HG03457 (cell line): ENCODE results near the gene ARMC5.
"Not testable (repeated sequence)": the region's sequence is repeated elsewhere in the genome, so short reads cannot be mapped to it uniquely, and the experiment has no call there.

Source experiments
- ATAC-seq: cut with Tn5 transposase; IDR thresholded peaks from one replicate; pipeline ENCODE4 v1.9.1; 2021; ENCODE audit warnings: moderate number of reproducible peaks; ENCODE audit not compliant: unreplicated experiment

ARMC5 gene

DNA sequence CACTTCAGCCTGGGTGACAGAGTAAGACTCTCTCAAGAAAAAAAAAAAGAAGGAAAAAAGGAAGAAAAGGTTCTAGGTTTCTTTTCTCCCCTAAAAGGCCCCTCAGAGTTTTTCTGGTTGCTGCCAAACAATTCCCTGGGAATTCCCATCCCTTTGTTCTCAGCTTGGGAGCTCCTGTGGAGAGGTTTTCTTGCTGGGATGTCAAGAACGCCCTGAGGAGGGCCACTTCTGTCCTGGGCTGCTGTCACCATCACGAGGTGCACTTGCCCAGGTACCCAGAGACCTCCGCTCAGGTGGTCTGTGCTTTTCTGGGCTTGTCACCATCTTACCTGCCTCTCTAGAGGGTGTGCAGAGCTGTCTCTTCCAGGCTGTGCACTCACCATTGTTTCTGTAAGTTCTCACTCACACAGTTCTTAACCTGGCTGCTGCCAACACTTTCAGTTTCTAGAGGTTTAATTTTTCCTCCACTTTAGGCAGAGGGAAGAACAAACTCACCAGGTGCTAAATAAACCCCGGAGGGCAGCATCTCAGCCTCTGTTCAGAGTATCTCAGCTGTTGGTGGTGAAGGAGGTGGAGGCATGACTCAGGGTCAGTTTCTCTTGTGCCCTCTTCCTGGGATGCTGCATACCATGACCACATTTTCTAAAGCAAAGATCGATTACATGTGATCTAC is 28.8 kb upstream of the ARMC5 start:
- no peak for ATAC-seq

GRCh38 chr16:31435341-31436220 is 23.7 kb upstream of the ARMC5 start:
- ATAC-seq = no peak

GRCh38 chr16:31436221-31437045 is 22.9 kb upstream of the ARMC5 start:
- ATAC-seq = no peak

- ATAC-seq = no peak
Observed at GRCh38 chr16:31438414-31438813, 20.9 kb upstream of the ARMC5 start.

GRCh38 chr16:31439023-31439422 is 20.3 kb upstream of the ARMC5 start:
- not testable (repeated sequence) for ATAC-seq

- ATAC-seq = no peak
Observed at GRCh38 chr16:31439519-31439918, 19.8 kb upstream of the ARMC5 start.

DNA sequence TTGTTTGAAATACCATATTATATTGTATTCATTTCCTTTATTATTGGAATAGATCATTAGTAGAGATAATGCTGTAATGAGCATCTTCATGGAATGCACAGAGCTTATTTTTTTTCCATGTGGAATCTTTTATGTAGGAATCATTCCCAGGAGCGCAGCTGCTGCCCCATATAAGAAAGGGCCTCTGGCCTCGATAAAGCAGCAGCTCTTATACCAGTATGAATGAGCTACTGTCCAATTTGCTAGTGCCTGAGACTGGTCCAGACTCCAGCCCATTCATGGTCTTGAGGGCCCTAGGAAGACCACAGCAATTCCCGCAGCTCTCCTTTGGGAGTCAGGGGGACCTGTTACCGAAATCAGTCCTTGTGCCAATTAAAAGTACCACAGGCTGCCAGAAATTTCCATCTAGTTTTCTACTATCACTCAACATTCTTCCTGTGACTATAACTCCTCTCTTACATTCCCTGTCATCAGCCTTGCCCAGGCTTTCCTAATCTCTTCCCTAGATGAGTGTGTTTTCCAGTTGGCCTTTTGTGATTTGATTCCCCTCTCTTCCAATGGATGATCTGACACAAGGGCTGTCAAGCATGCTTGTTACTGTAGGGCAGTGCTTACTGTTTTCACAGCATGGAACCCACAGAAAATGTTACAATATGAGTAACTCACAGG is 18.7 kb upstream of the ARMC5 start:
- ATAC-seq = no peak

DNA sequence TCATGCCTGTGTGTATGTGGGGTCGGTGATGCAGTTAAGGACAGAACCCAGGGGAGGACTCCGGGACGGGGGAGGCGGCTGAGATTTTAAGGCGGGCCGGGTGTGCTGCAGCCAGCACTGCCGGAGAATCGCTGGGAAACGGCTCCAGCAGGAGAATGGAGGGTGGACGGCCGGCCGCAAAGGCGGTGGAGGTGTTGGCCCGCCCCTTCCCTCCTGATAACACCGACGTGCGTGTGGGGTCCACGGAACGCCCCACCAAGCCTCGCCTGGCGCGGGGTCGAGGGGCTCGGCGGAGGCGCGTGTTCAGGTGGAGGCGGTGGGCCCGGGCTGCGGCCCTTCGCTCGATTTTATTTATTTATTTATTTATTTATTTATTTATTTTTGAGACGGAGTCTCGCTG is 17.3 kb upstream of the ARMC5 start:
- no peak for ATAC-seq

- not testable (repeated sequence) for ATAC-seq
Observed at GRCh38 chr16:31445931-31446330, 13.4 kb upstream of the ARMC5 start.

DNA sequence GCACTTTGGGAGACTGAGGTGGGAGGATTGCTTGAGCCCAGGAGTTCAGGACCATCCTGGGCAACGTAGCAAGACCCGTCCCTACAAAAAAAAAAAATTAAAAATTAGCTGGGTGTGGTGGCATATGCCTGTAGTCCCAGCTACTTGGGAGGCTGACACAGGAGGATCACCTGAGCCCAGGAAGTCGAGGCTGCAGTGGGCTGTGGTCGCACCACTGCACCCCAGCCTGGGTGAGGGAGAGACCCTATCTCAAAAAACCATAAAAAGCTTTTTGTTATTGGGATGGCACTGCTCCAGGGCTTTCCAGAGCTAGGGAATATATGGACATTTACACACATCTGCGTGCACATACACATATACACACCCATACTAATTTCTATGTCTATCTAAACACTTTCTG is 8.1 kb upstream of the ARMC5 start:
- ATAC-seq = no peak

- ATAC-seq = no peak
Observed at GRCh38 chr16:31451681-31452351, 7.5 kb upstream of the ARMC5 start.

DNA sequence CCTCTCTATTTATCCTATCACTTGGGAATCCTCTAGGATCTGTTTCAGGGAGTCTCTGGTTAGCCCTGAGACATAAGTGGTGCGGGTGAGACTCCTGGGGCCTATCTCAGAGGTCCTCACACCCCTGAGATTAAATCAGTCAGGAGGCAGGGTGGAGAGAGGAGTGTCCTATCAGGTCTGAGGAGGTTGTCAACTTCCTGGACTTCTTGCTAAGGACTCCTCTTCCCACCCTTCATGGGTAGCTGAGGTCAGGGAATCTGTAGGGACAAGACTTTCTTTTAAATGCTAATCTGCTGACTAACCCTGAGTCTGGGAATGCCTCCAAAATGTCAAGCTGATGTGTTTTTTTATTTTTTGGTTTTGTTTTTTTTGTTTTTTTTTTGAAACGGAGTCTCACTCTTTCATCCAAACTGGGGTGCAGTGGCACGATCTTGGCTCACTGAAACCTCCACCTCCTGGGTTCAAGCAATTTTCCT is 6.6 kb upstream of the ARMC5 start:
- no peak for ATAC-seq

DNA sequence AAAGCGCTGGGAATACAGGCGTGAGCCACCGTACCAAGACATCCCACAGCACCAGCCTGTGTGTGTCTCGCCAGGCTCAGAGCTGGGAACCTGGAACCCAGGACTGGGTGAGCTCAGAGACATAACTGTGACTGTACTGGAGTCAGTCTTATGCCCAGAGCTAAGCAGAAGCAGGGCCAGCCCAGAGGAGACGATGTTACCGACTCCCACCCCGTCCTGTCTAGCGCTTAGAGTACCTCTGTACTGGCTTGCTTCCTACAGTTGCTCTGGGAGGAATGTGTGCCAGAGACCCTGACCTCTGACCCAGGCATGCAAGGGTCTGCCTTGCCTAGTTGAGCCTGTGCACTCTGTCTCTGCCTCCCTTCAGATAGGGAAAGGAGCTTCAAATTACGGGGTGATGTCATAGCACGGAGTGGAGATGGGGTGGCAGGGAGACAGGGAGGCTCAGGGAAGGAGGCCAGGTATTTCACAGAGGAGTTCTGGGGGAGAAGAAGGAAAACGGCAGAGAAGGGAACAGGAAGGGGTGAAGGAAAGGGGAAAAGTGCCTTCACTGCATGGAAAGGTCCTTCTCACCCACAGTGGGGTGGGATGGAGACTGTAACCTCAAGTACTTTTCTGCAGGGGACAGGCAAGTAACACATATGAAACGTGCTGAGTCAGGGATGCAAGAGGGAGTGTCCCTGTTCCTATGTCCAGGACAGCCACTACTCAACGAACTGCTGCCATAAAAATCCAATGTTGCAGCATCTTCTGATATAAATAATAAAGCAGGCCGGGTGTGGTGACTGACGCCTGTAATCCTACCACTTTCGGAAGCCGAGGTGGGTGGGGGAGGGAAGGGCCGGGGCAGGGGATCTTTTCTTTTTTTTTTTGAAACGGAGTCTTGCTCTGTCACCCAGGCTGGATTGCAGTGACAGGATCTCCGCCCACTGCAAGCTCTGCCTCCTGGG is 5.8 kb upstream of the ARMC5 start:
- no peak for ATAC-seq

GRCh38 chr16:31455601-31456314 is 3.5 kb upstream of the ARMC5 start:
- no peak for ATAC-seq

GRCh38 chr16:31456988-31457360 is 2.3 kb upstream of the ARMC5 start:
- ATAC-seq = no peak

DNA sequence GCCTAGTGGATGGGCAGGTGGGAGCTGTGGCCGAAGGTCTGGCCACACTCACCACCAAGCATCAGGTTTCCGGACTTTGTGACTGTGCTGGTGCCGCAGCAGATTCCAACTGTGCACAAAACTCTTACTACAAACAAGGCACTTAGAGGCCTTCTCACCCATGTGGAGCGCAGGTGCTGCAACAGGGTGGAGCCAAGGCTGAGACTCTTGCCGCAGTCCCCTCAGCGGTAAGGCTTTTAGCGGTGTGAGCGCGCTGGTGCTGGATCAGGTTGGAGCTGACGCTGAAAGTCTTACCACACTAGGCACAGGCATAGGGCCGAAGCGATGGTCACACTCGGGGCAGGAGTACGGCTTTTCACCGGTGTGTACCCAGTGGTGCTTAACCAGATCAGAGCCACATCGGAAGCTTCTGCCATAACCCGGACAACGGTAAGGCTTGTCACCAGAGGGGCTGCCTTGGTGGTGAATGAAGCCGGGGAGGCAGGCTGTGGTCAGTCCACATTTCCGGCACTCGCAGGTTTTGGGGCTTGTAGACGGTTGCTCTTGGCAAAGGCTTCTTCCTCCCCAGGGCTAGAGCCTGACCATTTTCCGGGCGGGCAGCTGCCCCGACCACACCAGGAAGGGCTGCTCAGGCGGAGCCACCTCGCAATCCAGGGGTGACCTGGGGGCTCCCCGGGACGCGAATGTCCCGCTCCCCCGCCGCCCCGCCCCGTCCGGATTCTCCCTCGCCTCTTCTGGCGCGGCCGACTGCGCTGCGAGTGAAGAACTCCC is 1.0 kb upstream of the ARMC5 start:
- peak; percentile 5 for ATAC-seq

DNA sequence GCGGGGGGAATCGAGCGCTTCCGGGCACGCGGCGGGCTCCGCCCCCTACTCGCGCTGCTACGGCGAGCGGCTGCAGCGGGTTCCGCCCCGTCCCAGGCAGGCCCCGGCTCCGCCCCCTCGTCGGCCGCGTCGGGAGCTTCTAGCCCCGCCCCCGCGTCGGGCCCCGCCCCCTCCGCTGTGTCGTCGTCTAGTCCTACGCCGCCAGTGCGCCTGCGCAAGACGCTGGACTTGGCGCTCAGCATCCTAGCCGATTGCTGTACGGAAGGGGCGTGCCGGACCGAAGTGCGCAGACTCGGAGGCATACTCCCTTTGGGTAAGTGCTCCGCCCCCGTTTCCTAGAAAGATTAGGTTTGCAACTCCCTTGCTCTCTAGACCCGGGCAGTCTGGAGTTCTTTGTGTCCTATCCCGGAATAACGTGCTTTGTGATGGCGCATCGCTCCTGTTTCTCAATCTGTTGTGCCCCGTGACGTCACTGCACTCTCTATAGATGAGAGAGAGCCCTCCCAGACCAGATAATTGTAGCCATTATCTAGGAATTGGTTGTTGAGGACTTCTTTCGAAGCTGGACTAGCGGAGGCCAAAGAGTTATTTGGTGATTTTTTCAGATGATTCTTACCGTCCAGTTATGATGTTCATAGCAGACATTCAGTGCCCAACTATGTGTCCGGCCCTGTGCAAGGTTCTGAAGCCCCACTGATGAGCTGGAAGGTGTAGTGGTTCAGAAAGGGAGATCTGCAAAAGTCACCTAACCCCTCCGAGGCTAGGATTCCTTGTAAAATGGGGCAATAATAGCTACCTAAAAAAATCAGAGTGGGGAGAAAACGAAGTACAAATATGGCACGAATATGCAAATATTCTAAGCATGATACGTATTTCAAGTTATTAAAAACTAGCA is 633 bp downstream of the ARMC5 start:
- ATAC-seq = peak; percentile 52
